ENCODE measurements around the gene DLGAP3.

DNA sequence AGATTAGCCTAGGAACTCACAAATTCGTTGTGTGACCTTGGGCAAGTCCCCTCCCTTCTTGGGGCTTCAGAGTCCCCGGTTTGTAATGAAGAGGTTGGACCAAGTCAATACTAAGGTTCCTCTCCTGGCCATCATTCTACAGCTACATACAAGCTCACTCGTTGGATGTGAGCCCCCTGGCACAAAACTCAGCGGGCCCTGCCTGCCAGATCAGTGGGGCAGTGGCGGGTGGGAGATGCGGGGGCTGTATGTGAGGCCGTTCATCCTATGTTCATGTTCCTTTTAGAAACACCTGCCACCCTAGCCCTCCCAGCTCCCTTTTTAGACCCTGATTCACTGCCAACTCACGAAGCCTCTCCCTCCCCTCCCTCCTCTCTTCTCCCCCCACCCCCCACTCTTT, 2.1 kb downstream of the DLGAP3 start:
- TF ChIP-seq, protein P1, sequence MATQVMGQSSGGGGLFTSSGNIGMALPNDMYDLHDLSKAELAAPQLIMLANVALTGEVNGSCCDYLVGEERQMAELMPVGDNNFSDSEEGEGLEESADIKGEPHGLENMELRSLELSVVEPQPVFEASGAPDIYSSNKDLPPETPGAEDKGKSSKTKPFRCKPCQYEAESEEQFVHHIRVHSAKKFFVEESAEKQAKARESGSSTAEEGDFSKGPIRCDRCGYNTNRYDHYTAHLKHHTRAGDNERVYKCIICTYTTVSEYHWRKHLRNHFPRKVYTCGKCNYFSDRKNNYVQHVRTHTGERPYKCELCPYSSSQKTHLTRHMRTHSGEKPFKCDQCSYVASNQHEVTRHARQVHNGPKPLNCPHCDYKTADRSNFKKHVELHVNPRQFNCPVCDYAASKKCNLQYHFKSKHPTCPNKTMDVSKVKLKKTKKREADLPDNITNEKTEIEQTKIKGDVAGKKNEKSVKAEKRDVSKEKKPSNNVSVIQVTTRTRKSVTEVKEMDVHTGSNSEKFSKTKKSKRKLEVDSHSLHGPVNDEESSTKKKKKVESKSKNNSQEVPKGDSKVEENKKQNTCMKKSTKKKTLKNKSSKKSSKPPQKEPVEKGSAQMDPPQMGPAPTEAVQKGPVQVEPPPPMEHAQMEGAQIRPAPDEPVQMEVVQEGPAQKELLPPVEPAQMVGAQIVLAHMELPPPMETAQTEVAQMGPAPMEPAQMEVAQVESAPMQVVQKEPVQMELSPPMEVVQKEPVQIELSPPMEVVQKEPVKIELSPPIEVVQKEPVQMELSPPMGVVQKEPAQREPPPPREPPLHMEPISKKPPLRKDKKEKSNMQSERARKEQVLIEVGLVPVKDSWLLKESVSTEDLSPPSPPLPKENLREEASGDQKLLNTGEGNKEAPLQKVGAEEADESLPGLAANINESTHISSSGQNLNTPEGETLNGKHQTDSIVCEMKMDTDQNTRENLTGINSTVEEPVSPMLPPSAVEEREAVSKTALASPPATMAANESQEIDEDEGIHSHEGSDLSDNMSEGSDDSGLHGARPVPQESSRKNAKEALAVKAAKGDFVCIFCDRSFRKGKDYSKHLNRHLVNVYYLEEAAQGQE (IDR thresholded peaks at IDR 0.05), result no peak
- TF ChIP-seq, protein P2, sequence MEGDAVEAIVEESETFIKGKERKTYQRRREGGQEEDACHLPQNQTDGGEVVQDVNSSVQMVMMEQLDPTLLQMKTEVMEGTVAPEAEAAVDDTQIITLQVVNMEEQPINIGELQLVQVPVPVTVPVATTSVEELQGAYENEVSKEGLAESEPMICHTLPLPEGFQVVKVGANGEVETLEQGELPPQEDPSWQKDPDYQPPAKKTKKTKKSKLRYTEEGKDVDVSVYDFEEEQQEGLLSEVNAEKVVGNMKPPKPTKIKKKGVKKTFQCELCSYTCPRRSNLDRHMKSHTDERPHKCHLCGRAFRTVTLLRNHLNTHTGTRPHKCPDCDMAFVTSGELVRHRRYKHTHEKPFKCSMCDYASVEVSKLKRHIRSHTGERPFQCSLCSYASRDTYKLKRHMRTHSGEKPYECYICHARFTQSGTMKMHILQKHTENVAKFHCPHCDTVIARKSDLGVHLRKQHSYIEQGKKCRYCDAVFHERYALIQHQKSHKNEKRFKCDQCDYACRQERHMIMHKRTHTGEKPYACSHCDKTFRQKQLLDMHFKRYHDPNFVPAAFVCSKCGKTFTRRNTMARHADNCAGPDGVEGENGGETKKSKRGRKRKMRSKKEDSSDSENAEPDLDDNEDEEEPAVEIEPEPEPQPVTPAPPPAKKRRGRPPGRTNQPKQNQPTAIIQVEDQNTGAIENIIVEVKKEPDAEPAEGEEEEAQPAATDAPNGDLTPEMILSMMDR (IDR thresholded peaks at IDR 0.05; ENCODE audit: low read depth, low read length, missing input control), result no peak
- TF ChIP-seq, protein P3, sequence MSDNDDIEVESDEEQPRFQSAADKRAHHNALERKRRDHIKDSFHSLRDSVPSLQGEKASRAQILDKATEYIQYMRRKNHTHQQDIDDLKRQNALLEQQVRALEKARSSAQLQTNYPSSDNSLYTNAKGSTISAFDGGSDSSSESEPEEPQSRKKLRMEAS (IDR thresholded peaks at IDR 0.05), result no peak
- TF ChIP-seq EGR1 (IDR thresholded peaks at IDR 0.05; ENCODE audit: low read depth in 2 of 2), result no peak

Measured in liver (tissue), 3 donors.